ENCODE measurements around the gene HSPA2. TPM values are rescaled to one million over a fixed set of nuclear protein-coding genes. Genes with fewer than 3 reads are reported as not detected.

The HSPA2 gene
- polyA plus RNA-seq, 1 of the 3 experiments (the other 2 are of a cell fraction) = 20.8 TPM

- Histone ChIP-seq H3K9ac (peak overlapping the region; percentile 97), H3K9me2 (no peaks in the 10 kb centered on the region), H3K79me2 (ENCODE audit: insufficient read depth) (peaks cover 89% of the 10 kb centered on the region), H3F3A (replicated peaks; ENCODE audit: insufficient read depth) (peaks cover 22% of the 10 kb centered on the region), H2AFZ (ENCODE audit: low read depth) (peak overlapping the region; percentile 45; the same call in 1 of the 2 replicates), H3K9me3 (no peaks in the 10 kb centered on the region), H3K4me3 (ENCODE audit: low read depth in 2 of 2, low read length in 1 of 2) (peak overlapping the region; percentile 72 to 92), H3K36me3 (replicated peaks in 1 of 2; ENCODE audit: control insufficient read depth in 1 of 2, insufficient read depth in 2 of 2, low read length in 1 of 2) (no peaks in the 10 kb centered on the region), H4K20me1 (ENCODE audit: insufficient read depth) (peaks cover 44% of the 10 kb centered on the region), H3K27ac (ENCODE audit: low read depth in 2 of 2, low read length in 1 of 2) (peak overlapping the region; percentile 95 to 99), H3K27me3 (ENCODE audit: insufficient read depth) (no peaks in the 10 kb centered on the region), H3K4me2 (peak overlapping the region; percentile 98), H3K4me1 (ENCODE audit: control insufficient read depth in 1 of 2, insufficient read depth in 2 of 2, low read depth in 1 of 2, low read length in 1 of 2) (peaks cover 29 to 41% of the 10 kb centered on the region in 2 experiments)
- TF ChIP-seq MAX (IDR thresholded peaks at IDR 0.05; ENCODE audit: low read depth) (peak; percentile 19; the same call in 1 of the 2 replicates), JUND (IDR thresholded peaks at IDR 0.05) (no peak), CHD2 (IDR thresholded peaks at IDR 0.05; ENCODE audit: low read length, partially characterized antibody) (peak; percentile 52), MXI1 (IDR thresholded peaks at IDR 0.05; ENCODE audit: low read depth, low read length) (peak; percentile 42), PBX3 (IDR thresholded peaks at IDR 0.05) (peak; percentile 99), NFIC (IDR thresholded peaks at IDR 0.05; ENCODE audit: borderline replicate concordance) (0 out of 2 replicates have a peak, but pooled peaks have one; percentile 0), ZBTB33 (IDR thresholded peaks at IDR 0.05; ENCODE audit: borderline replicate concordance, low read depth) (0 out of 2 replicates have a peak, but pooled peaks have one; percentile 42), SIN3A (IDR thresholded peaks at IDR 0.05; ENCODE audit: borderline replicate concordance, low read depth, low read length) (no peak; the same call in 1 of the 2 replicates), FOXM1 (IDR thresholded peaks at IDR 0.05; ENCODE audit: low read depth) (no peak)
- ChIA-PET POLR2A (interaction anchor here (0.6 to 2.3 kb wide), 5 partner anchors 15 to 798 kb away, joined by 3 to 7 read pairs (median 4); partner anchors contain the start of gene HSPA2), CTCF (interaction anchor here (0.7 to 5.6 kb wide), 6 partner anchors 18 to 260 kb away, joined by 3 to 20 read pairs (median 4); no protein-coding TSS in a partner anchor)
- peak; percentile 82 for DNase-seq
- WGBS (ENCODE audit: low lambda C conversion rate) = 3% methylated on average over 54 of the region's 68 CpGs
Measured at GRCh38 chr14:64504897-64505794, 35.4 kb upstream of the HSPA2 start.

- no peaks in the 10 kb centered on the region for H3K27me3 ChIP-seq (ENCODE audit: insufficient read depth)
- POLR2A ChIA-PET = no interaction called here
- H3K9me2 ChIP-seq = no peaks in the 10 kb centered on the region
- no peak overlapping the region for H3K9ac ChIP-seq
- no peak overlapping the region; a peak in 1 of 4 replicates for H3K27ac ChIP-seq (ENCODE audit: low read depth in 2 of 2, low read length in 1 of 2)
- H3F3A ChIP-seq (replicated peaks; ENCODE audit: insufficient read depth) = peaks cover 16% of the 10 kb centered on the region
- H4K20me1 ChIP-seq (ENCODE audit: insufficient read depth) = peaks cover 59% of the 10 kb centered on the region
- H3K9me3 ChIP-seq = no peaks in the 10 kb centered on the region
- H3K36me3 ChIP-seq (replicated peaks in 1 of 2; ENCODE audit: control insufficient read depth in 1 of 2, insufficient read depth in 2 of 2, low read length in 1 of 2) = peaks cover 0 to 4% of the 10 kb centered on the region in 2 experiments
- H2AFZ ChIP-seq (ENCODE audit: low read depth) = no peak overlapping the region
- peaks cover 90% of the 10 kb centered on the region for H3K79me2 ChIP-seq (ENCODE audit: insufficient read depth)
- H3K4me3 ChIP-seq (ENCODE audit: low read depth in 2 of 2, low read length in 1 of 2) = peak overlapping the region; percentile 6 to 72; a peak in 2 of 4 replicates
- CTCF ChIA-PET = no interaction called here
- DNase-seq = no peak
- peak overlapping the region; percentile 98 for H3K4me2 ChIP-seq
- peaks cover 22 to 36% of the 10 kb centered on the region in 2 experiments for H3K4me1 ChIP-seq (ENCODE audit: control insufficient read depth in 1 of 2, insufficient read depth in 2 of 2, low read depth in 1 of 2, low read length in 1 of 2)
- 72% methylated on average over 3 of the region's 3 CpGs for WGBS (ENCODE audit: low lambda C conversion rate)
- TF ChIP-seq USF1 (IDR thresholded peaks at IDR 0.05; ENCODE audit: borderline replicate concordance, low read depth) = no peak
- no peak for TF ChIP-seq POLR2AphosphoS5 (IDR thresholded peaks at IDR 0.05; ENCODE audit: low read depth, low read length)
- TF ChIP-seq NRF1 (IDR thresholded peaks at IDR 0.05; ENCODE audit: low read depth, low read length) = no peak
- no peak for TF ChIP-seq EP300 (IDR thresholded peaks at IDR 0.05; ENCODE audit: borderline replicate concordance in 1 of 2, low read depth in 1 of 2, low read length in 1 of 2)
- TF ChIP-seq IRF3 (IDR thresholded peaks at IDR 0.05; ENCODE audit: low read depth, low read length) = no peak
- TF ChIP-seq FOXJ3 (CRISPR knock-in tag; IDR thresholded peaks at IDR 0.05) = no peak
- TF ChIP-seq RFX5 (IDR thresholded peaks at IDR 0.05; ENCODE audit: low read length) = no peak
- TF ChIP-seq YY1 (IDR thresholded peaks at IDR 0.05; ENCODE audit: low read depth) = no peak
- TF ChIP-seq GATA2 (CRISPR knock-in tag; IDR thresholded peaks at IDR 0.05) = no peak
- no peak for TF ChIP-seq USF2 (IDR thresholded peaks at IDR 0.05; ENCODE audit: borderline replicate concordance, low read depth, low read length)
- no peak for TF ChIP-seq MEF2A (IDR thresholded peaks at IDR 0.05; ENCODE audit: borderline replicate concordance, low read depth)
- TF ChIP-seq ELF1 (IDR thresholded peaks at IDR 0.05) = no peak
Measured at GRCh38 chr14:64506721-64507120, 33.8 kb upstream of the HSPA2 start.
